GM12892 (cell line): Measurements from ENCODE around the gene AK8.

Experiments used
- POLR2A ChIP-seq: IDR thresholded peaks from 2 replicates; pipeline ENCODE4 v1.6.1; 2011; ENCODE audit warnings: low read depth, low read length, control low read depth
- POLR2AphosphoS5 ChIP-seq: IDR thresholded peaks from 2 replicates; pipeline ENCODE4 v1.6.1; 2011; ENCODE audit warnings: low read depth, low read length, control low read depth

GRCh38 chr9:132840980-132841379, 37.1 kb downstream of the AK8 start:
- TF ChIP-seq POLR2A (no peak), POLR2AphosphoS5 (no peak)
